GM18951 (cell line): Measurements from ENCODE around the gene SDS.

Experiments
- POLR2A ChIP-seq: IDR thresholded peaks from 4 replicates; pipeline ENCODE4 v1.6.1; 2011; ENCODE audit warnings: mild to moderate bottlenecking; ENCODE audit not compliant: insufficient read length, insufficient read depth; ENCODE audit errors: extremely low read depth
- in situ Hi-C: fragments of 300-500 bp; cut with MboI; formaldehyde crosslinking; loops from one replicate; pipeline ENCODE4 v1.12.0; 2022; ENCODE audit warnings: low sequenced_read_pairs, mixed read lengths, inconsistent platforms; ENCODE audit not compliant: unreplicated experiment

SDS gene

DNA sequence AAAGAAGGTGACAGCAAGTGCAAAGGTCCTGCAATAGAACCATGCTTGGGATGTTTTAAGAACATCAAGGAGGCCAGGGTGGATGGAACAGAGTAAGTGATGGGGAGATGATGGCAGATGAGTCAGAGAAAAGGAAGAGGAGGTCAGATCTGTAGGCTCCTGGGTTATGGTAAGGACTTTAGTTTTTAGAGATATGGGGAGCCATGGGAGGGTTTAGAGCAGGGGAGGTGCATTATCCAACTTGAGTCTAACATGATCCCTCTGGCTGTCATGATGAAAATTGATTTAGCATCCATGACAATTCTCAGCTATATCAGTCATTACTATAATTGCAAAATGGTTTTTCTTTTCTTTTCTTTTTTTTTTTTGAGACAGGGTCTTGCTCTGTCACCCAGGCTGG, 52.6 kb downstream of the SDS start:
- in situ Hi-C loops: no loop called here
- TF ChIP-seq POLR2A: no peak

DNA sequence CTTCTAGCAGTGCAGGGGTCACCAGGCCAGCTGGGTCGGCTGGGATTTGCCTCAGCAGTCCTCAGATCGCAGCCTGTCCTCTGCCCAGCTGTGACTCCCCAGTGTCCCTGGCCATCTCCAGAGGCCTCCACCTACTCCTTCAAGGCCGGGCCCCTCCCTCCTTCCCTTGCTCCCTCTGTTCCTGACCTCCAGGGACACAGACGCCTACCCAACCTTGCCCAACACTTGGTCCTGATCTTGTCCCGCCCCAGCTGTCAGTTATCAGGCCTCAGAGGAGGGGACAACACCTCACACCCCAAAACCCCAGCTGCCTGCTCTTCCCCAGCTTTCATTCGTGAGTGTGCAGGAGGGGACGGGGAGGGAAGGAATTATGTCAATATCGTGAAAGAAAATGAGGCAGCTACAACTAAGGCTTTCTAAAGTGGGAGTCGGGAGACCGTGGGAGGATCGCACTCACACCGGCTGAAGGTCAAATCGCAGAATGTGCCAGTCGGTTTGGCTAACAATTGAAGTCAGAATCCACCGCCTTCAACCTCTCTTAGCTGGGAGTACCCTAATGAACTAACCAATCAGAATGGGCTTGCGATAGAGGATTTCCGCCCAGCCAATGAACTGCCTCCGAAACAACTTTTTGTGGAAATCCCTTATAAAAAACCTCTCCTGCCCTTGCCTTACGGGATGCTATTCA, 54.7 kb downstream of the SDS start:
- no peak for TF ChIP-seq POLR2A
- in situ Hi-C loops: no loop called here

DNA sequence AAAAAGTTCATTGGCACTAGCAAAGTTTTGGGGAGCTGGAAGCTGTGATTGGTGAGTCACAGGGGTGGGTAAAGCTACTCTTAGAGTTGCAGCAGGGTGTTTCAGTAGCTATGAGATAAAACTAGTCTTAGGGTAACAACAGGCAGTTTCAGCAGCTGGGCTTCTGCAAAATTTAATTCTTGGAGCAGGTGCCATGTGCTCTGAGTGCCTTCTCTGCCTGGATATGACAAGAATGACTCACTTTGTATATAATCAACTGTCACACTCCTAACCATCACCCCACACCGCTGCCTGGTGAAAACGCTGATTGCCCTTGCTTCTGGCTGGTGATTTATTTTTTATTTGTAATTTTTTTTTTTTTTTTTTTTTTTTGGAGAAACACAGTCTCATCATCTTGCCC, 55.8 kb downstream of the SDS start:
- in situ Hi-C loops: no loop called here
- TF ChIP-seq POLR2A: no peak

DNA sequence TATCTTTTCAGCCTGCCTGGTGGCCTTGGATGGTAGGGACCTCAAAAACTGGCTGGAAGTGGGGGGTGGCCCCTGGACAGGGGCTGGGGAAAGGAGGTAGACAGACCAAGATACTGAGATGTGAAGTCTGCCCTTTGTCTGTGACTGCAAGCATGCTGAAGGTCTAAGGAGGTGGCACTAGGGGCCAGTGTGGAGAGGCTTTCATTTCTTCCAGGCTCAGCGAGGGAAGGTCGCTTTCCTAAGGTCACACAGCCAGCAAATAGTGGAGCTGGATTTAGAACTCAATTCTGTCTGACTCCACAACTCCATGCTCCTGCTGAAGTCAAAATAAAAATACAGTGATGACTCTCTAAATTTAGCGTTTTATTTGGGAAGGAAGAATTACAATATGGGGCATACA, 56.6 kb downstream of the SDS start:
- in situ Hi-C loops: no loop called here
- TF ChIP-seq POLR2A: no peak

DNA sequence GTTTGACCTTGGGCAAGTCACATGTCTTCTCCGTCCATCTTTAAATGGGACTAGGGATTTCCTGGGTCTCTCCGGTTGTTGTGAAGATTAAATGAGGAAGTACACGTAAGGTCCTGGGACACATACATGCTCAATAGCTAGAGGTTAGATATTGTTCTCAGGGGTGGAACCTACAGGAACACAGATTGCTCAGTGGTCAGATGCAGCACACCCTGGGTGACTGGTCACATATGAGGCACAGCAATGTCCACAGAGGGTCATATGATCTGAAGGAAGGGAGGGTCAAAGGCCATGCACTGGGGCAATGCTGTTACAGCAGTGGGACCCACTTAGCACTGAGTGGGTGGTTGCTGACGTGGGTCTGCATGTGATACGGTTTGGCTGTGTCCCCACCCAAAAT, 57.3 kb downstream of the SDS start:
- TF ChIP-seq POLR2A: no peak
- in situ Hi-C loops: no loop called here

DNA sequence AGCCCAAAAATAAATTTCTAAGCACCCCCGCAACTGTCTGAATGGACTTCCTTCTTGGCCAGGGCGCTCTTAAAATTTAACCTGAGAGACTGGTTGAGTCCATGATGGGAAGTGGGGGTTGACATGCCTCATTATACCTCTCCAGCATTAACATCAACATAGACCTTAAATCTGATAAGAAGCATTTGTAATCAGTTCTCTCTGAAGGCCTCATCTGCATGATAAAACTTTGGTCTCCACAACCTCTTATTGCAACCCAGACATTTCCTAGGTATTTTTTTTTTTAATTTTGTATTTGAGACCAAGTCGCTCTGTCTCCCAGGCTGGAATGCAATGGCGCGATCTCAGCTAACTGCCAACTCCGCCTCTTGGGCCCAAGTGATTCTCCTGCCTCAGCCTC, 58.4 kb downstream of the SDS start:
- in situ Hi-C loops: no loop called here
- TF ChIP-seq POLR2A: no peak
